Measurements from ENCODE around the gene RNF166.

RNF166 gene

GRCh38 chr16:88691129-88691813, 14.9 kb downstream of the RNF166 start:
- FAIRE-seq = no peak

GRCh38 chr16:88690341-88691128, 15.7 kb downstream of the RNF166 start:
- no peak for FAIRE-seq

- no peak for FAIRE-seq
These were observed 18.0 kb downstream of the RNF166 start for GRCh38 chr16:88688013-88688778.

- no peak for FAIRE-seq
These were observed 18.6 kb downstream of the RNF166 start for GRCh38 chr16:88687676-88688012.

- no peak for FAIRE-seq
These were observed 19.0 kb downstream of the RNF166 start for GRCh38 chr16:88687254-88687576.

GRCh38 chr16:88686439-88687253, 19.6 kb downstream of the RNF166 start, which contains the start of gene SNAI3:
Gene SNAI3, minus strand, starts transcription at chr16:88686507. Its CDS starts 101 bp downstream, at chr16:88686406.
- FAIRE-seq = no peak

- FAIRE-seq = no peak
These were observed 20.2 kb downstream of the RNF166 start for GRCh38 chr16:88686062-88686438.

GRCh38 chr16:88685156-88686061, 20.8 kb downstream of the RNF166 start:
- no peak for FAIRE-seq

- no peak for FAIRE-seq
These were observed 21.5 kb downstream of the RNF166 start for GRCh38 chr16:88684569-88685155.

- no peak for FAIRE-seq
These were observed 24.3 kb downstream of the RNF166 start for GRCh38 chr16:88681709-88682451.

- no peak for FAIRE-seq
These were observed 25.0 kb downstream of the RNF166 start for GRCh38 chr16:88681084-88681680.

GRCh38 chr16:88680554-88681083, 25.6 kb downstream of the RNF166 start:
- FAIRE-seq = no peak

- no peak for FAIRE-seq
These were observed 27.8 kb downstream of the RNF166 start for GRCh38 chr16:88678224-88678979.

GRCh38 chr16:88677721-88678120, 28.5 kb downstream of the RNF166 start:
- no peak for FAIRE-seq

- FAIRE-seq = no peak
These were observed 29.5 kb downstream of the RNF166 start for GRCh38 chr16:88676502-88677242.

GRCh38 chr16:88673716-88674379, 32.4 kb downstream of the RNF166 start:
- FAIRE-seq = no peak

GRCh38 chr16:88672776-88673175, 33.4 kb downstream of the RNF166 start:
- FAIRE-seq = no peak

- no peak for FAIRE-seq
These were observed 34.4 kb downstream of the RNF166 start for GRCh38 chr16:88671806-88672205.

All from islet of Langerhans (tissue), 1 donor.